Spleen (tissue), 7 donors: ENCODE data around the gene YPEL1.

Experiments
- CTCF ChIP-seq, 11 experiments: fragments of 200-600 bp in 7 of 11; fragments of 450-650 bp in 4 of 11; sonication (generic) in 4 of 11; IDR thresholded peaks in 8 of 11; conservative IDR thresholded peaks in 3 of 11; 1 replicate in 7 of 11; 2 replicates in 4 of 11; pipeline versions ENCODE4 v1.4.0 to v1.8.0; 2016 to 2021; ENCODE audit warnings: antibody characterized with exemption in 11 of 11, inconsistent platforms in 4 of 11, mild to moderate bottlenecking in 1 of 11
- POLR2A ChIP-seq, 3 donors: fragments of 450-650 bp; IDR thresholded peaks; one replicate each; pipeline ENCODE4 v1.5.1; 2017; ENCODE audit warnings: antibody characterized with exemption in 3 of 3, mild to moderate bottlenecking in 1 of 3
- POLR2AphosphoS5 ChIP-seq, 3 donors: sonication (generic); formaldehyde crosslinking; IDR thresholded peaks; one replicate each; pipeline ENCODE4 v1.5.1; 2017; ENCODE audit warnings: antibody characterized with exemption in 3 of 3
- donor health status: DM: no; HTN: no; CAD: no; lungs with moderate emphysema.
- donor health status: DM: no; HTN: no; CAD: no.
- donor health status: DM: no; HTN: no; CAD: no.

DNA sequence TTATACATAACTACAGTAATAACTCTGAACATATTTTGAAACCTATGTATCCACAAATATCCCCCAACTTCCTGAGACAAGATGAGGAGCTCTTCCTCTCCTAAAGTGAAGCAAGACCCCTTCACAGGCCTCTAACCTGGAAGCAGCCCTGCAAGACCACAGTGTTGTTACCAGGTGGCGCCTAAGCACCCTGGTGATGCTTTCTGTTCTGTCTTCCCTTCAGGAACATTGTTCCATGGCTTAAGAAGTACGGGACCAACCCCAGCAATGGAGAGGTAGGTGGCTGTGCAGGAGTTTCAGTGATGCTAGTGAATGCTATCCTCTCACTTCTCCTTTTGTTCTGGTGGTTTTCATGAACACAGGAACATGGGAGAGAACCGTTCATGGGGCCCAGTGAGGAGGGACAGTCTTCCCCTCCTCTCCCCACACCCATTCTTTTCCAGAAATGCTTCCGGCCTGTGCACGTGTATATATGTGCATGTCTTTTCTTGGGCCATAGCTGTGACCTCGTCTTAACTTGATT, 63.4 kb downstream of the YPEL1 start:
- no peak for TF ChIP-seq POLR2AphosphoS5 (IDR thresholded peaks at IDR 0.05)
- TF ChIP-seq CTCF (IDR thresholded peaks at IDR 0.05 in 8 of 11, conservative IDR thresholded peaks at IDR 0.05 in 3 of 11) = no peak
- TF ChIP-seq POLR2A (IDR thresholded peaks at IDR 0.05) = no peak
